WTC11 (cell line): ENCODE measurements around the gene USP11. TPM values are rescaled to one million over a fixed set of nuclear protein-coding genes. Genes with fewer than 3 reads are reported as not detected.

Source experiments
- ATAC-seq: fragments of 200-7000 bp; cut with Tn5 transposase; 2 replicates; pipeline ENCODE4 v1.10.0; 2021; ENCODE audit warnings: mild to moderate bottlenecking, moderate library complexity
- CTCF ChIA-PET: fragments of 300-600 bp; sonication (Branson Sonifier 250); formaldehyde crosslinking; loops from one replicate; lab custom pipeline; 2021; ENCODE audit warnings: antibody characterized with exemption; lab: Charles Lee
- POLR2A ChIA-PET: fragments of 350-600 bp; sonication (Branson Sonifier 250); formaldehyde crosslinking; loops from one replicate; lab custom pipeline; 2021; ENCODE audit warnings: antibody characterized with exemption; lab: Charles Lee
- DNase-seq: peaks from one replicate; pipeline ENCODE4 v3.0.0; 2021; ENCODE audit warnings: low spot score
- H3K27ac Mint-ChIP-seq: 2 replicates; pipeline ENCODE4 v1.8.0; 2021; ENCODE audit warnings: mixed read lengths
- H3K27me3 Mint-ChIP-seq: 2 replicates; pipeline ENCODE4 v1.8.0; 2021; ENCODE audit warnings: low read depth, mild to moderate bottlenecking, moderate library complexity, mixed read lengths
- H3K36me3 Mint-ChIP-seq: 2 replicates; pipeline ENCODE4 v1.8.0; 2021; ENCODE audit warnings: mixed read lengths
- H3K4me1 Mint-ChIP-seq: 2 replicates; pipeline ENCODE4 v1.8.0; 2022; ENCODE audit warnings: mixed read lengths
- H3K4me3 Mint-ChIP-seq: 2 replicates; pipeline ENCODE4 v1.8.0; 2021; ENCODE audit warnings: mild to moderate bottlenecking, moderate library complexity, mixed read lengths
- H3K9me3 Mint-ChIP-seq: 2 replicates; pipeline ENCODE4 v1.8.0; 2021; ENCODE audit warnings: mixed read lengths
- CBFB ChIP-seq: sonication (generic); formaldehyde crosslinking; IDR thresholded peaks from 2 replicates; pipeline ENCODE4 v1.8.1; 2022; ENCODE audit warnings: mild to moderate bottlenecking, low read depth, missing genetic modification reagents
- MXD4 ChIP-seq: fragments of 250-450 bp; sonication (Bioruptor Pico); IDR thresholded peaks from 2 replicates; pipeline ENCODE4 v1.8.0; 2021; ENCODE audit warnings: mild to moderate bottlenecking, moderate library complexity, borderline replicate concordance
- MYBL2 ChIP-seq: sonication (generic); formaldehyde crosslinking; IDR thresholded peaks from 2 replicates; pipeline ENCODE4 v1.8.1; 2023; ENCODE audit warnings: mild to moderate bottlenecking, moderate library complexity, missing genetic modification reagents
- NFATC4 ChIP-seq: fragments of 250-450 bp; sonication (Bioruptor Pico); IDR thresholded peaks from 2 replicates; pipeline ENCODE4 v1.9.0; 2021; ENCODE audit warnings: mild to moderate bottlenecking
- NR2C2 ChIP-seq: sonication (generic); formaldehyde crosslinking; IDR thresholded peaks from 2 replicates; pipeline ENCODE4 v1.8.0; 2022; ENCODE audit warnings: mild to moderate bottlenecking, missing genetic modification reagents
- SMAD3 ChIP-seq: sonication (generic); formaldehyde crosslinking; IDR thresholded peaks from 2 replicates; pipeline ENCODE4 v1.8.0; 2022; ENCODE audit warnings: missing genetic modification reagents, mild to moderate bottlenecking, borderline replicate concordance
- TCF7 ChIP-seq: sonication (generic); formaldehyde crosslinking; IDR thresholded peaks from 2 replicates; pipeline ENCODE4 v1.8.0; 2022; ENCODE audit warnings: mild to moderate bottlenecking, low read depth, missing genetic modification reagents, moderate library complexity
- ZNF219 ChIP-seq: sonication (generic); formaldehyde crosslinking; IDR thresholded peaks from 2 replicates; pipeline ENCODE4 v1.8.0; 2023; ENCODE audit warnings: missing genetic modification reagents, mild to moderate bottlenecking, borderline replicate concordance
- ZNF232 ChIP-seq: sonication (generic); formaldehyde crosslinking; IDR thresholded peaks from 2 replicates; pipeline ENCODE4 v1.8.0; 2022; ENCODE audit warnings: mild to moderate bottlenecking, missing genetic modification reagents
- ZNF416 ChIP-seq: fragments of 250-450 bp; sonication (Bioruptor Pico); IDR thresholded peaks from 2 replicates; pipeline ENCODE4 v1.9.0; 2021; ENCODE audit warnings: mild to moderate bottlenecking, inconsistent platforms
- ZNF423 ChIP-seq: fragments of 250-450 bp; sonication (Bioruptor Pico); IDR thresholded peaks from 2 replicates; pipeline ENCODE4 v2.1.2; 2022; ENCODE audit warnings: mild to moderate bottlenecking, moderate library complexity
- ZNF671 ChIP-seq: fragments of 250-450 bp; sonication (Bioruptor Pico); IDR thresholded peaks from 2 replicates; pipeline ENCODE4 v1.8.0; 2021; ENCODE audit warnings: mild to moderate bottlenecking
- total RNA-seq: library from RNA; stranded (reverse); gene quantifications from 3 replicates; pipeline ENCODE4 v1.2.3, GENCODE V29; 2021
- TF ChIP-seq, protein P1 (sequence below): sonication (generic); formaldehyde crosslinking; IDR thresholded peaks from 2 replicates; pipeline ENCODE4 v1.8.0; 2023; ENCODE audit warnings: missing genetic modification reagents, mild to moderate bottlenecking, borderline replicate concordance
- TF ChIP-seq, protein P2 (sequence below): fragments of 250-450 bp; sonication (Bioruptor Pico); conservative IDR thresholded peaks from 2 replicates; pipeline ENCODE4 v1.9.0; 2021; ENCODE audit warnings: mild to moderate bottlenecking
- TF ChIP-seq, protein P3 (sequence below): fragments of 250-450 bp; sonication (Bioruptor Pico); IDR thresholded peaks from 2 replicates; pipeline ENCODE4 v1.9.0; 2021; ENCODE audit warnings: moderate library complexity, mild to moderate bottlenecking, inconsistent platforms, borderline replicate concordance
- TF ChIP-seq, protein P4 (sequence below): fragments of 250-450 bp; sonication (Bioruptor Pico); IDR thresholded peaks from 2 replicates; pipeline ENCODE4 v1.9.0; 2021; ENCODE audit warnings: mild to moderate bottlenecking
- TF ChIP-seq, protein P5 (sequence below): sonication (generic); formaldehyde crosslinking; IDR thresholded peaks from 2 replicates; pipeline ENCODE4 v1.8.0; 2022; ENCODE audit warnings: mild to moderate bottlenecking, missing genetic modification reagents
- TF ChIP-seq, protein P6 (sequence below): sonication (generic); formaldehyde crosslinking; IDR thresholded peaks from 2 replicates; pipeline ENCODE4 v1.8.1; 2023; ENCODE audit warnings: mild to moderate bottlenecking, missing genetic modification reagents, borderline replicate concordance
- TF ChIP-seq, protein P7 (sequence below): sonication (generic); formaldehyde crosslinking; IDR thresholded peaks from 2 replicates; pipeline ENCODE4 v1.8.0; 2022; ENCODE audit warnings: mild to moderate bottlenecking, missing genetic modification reagents
- TF ChIP-seq, protein P8 (sequence below): fragments of 250-450 bp; sonication (Bioruptor Pico); IDR thresholded peaks from 2 replicates; pipeline ENCODE4 v1.8.0; 2021; ENCODE audit warnings: mild to moderate bottlenecking

The USP11 gene
- total RNA-seq, 1 experiment from 2014 or later, result 86.8 TPM

DNA sequence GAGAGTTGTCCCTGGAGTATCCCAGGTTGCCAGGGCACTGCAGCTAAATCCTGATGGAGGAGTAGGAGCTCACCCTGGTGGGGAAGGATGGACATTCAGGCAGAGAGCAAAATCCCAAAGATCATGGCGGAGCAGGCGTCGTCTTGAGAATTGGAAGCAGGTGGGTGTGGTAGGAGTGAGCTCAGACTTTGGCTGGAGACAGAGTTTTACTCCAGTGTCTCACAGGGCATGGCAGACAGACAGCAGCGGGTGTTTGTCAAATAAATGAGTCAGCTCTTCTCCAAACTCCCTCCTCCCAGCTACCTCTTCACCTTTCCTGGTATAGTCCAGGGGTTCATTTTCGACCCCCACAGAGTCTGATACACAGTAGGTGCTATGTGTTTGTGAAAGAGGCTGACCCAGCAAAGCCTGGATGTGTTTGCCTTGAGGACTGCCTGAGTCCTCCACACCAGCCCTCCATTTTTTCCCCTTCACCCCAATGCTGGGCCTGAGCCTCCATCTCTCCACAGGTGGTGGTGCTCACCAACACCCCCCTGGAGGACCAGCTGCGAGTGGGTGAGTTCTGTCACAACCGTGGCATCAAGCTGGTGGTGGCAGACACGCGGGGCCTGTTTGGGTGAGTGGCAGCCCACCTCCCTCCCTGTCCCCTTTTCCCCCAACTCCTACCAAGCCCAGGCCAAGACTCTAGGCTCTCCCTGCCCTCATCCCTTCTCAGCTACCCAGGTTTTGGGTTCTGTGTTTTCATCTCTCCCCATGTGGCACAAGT lies 32.2 kb upstream of the USP11 start (continued):
- TF ChIP-seq, protein P1, sequence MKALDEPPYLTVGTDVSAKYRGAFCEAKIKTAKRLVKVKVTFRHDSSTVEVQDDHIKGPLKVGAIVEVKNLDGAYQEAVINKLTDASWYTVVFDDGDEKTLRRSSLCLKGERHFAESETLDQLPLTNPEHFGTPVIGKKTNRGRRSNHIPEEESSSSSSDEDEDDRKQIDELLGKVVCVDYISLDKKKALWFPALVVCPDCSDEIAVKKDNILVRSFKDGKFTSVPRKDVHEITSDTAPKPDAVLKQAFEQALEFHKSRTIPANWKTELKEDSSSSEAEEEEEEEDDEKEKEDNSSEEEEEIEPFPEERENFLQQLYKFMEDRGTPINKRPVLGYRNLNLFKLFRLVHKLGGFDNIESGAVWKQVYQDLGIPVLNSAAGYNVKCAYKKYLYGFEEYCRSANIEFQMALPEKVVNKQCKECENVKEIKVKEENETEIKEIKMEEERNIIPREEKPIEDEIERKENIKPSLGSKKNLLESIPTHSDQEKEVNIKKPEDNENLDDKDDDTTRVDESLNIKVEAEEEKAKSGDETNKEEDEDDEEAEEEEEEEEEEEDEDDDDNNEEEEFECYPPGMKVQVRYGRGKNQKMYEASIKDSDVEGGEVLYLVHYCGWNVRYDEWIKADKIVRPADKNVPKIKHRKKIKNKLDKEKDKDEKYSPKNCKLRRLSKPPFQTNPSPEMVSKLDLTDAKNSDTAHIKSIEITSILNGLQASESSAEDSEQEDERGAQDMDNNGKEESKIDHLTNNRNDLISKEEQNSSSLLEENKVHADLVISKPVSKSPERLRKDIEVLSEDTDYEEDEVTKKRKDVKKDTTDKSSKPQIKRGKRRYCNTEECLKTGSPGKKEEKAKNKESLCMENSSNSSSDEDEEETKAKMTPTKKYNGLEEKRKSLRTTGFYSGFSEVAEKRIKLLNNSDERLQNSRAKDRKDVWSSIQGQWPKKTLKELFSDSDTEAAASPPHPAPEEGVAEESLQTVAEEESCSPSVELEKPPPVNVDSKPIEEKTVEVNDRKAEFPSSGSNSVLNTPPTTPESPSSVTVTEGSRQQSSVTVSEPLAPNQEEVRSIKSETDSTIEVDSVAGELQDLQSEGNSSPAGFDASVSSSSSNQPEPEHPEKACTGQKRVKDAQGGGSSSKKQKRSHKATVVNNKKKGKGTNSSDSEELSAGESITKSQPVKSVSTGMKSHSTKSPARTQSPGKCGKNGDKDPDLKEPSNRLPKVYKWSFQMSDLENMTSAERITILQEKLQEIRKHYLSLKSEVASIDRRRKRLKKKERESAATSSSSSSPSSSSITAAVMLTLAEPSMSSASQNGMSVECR (CRISPR knock-in tag), result no peak
- TF ChIP-seq, protein P2, sequence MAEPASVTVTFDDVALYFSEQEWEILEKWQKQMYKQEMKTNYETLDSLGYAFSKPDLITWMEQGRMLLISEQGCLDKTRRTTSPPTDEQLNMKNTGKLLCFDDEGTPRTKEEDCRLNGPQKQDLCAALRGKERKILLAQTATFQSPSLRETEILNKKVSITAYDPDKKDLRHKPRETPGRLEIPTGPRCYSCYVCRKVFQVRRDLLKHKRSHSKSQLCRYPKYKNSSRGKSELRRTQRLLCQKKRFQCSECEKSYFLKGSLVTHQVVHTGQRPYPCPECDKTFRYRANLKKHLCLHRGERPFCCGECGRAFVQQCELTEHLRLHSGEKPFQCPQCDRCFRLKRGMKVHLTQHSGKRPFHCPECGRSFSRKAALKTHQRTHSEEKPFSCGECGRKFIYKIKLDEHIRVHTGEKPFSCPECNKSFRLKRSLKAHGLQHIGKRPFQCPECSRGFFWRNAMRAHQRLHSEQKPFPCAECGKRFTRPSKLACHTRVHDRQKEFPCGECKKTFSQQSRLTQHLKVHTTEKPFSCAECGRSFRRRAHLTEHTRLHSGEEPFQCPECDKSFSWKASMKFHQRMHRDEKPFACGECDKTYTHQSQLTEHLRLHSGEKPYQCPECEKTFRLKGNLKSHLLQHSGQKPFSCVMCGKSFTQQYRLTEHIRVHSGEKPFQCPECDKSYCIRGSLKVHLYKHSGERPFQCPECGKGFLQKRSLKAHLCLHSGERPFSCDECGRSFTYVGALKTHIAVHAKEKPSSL (CRISPR knock-in tag), result no peak
- TF ChIP-seq, protein P3, sequence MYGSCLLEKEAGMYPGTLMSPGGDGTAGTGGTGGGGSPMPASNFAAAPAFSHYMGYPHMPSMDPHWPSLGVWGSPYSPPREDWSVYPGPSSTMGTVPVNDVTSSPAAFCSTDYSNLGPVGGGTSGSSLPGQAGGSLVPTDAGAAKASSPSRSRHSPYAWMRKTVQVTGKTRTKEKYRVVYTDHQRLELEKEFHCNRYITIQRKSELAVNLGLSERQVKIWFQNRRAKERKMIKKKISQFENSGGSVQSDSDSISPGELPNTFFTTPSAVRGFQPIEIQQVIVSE (CRISPR knock-in tag), result no peak
- TF ChIP-seq ZNF671 (CRISPR knock-in tag) (no peak), NFATC4 (no peak)

DNA sequence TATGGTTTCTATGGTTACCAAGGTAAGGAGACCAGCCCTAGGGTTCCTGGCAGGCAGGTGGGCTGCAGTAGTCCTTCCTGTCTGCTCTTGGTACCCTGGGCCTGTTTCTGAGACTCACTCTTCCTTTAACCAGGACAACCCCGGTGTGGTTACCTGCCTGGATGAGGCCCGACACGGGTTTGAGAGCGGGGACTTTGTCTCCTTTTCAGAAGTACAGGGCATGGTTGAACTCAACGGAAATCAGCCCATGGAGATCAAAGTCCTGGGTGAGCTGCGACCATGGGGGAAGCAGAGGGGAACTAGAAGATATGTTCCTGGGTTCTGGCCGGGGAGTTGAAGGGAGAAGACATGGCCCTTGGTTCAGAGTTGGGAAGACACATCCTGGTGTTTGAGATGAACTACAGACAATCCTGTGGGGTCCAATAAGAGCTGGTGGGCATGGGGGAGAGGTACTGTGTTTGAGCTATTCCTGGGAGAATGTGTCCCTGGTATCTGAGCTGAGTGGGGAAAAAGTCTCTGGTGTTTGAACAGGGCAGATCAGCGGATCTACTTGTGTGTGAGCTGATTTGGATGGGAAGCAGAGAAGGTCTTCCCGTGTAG lies 31.4 kb upstream of the USP11 start:
- H3K36me3 Mint-ChIP-seq, result peaks cover 66% of the 10 kb centered on the region
- CTCF ChIA-PET, result no interaction called here
- POLR2A ChIA-PET, result no interaction called here
- DNase-seq, result no peak
- no peaks in the 10 kb centered on the region for H3K9me3 Mint-ChIP-seq
- no peak overlapping the region for H3K4me3 Mint-ChIP-seq
- H3K4me1 Mint-ChIP-seq, result peaks cover 25% of the 10 kb centered on the region
- TF ChIP-seq ZNF416 (no peak), SMAD3 (no peak), ZNF423 (CRISPR knock-in tag) (no peak), ZNF219 (CRISPR knock-in tag) (no peak), TCF7 (CRISPR knock-in tag) (no peak), MXD4 (CRISPR knock-in tag) (no peak), MYBL2 (CRISPR knock-in tag) (no peak), NR2C2 (CRISPR knock-in tag) (no peak), ZNF232 (CRISPR knock-in tag) (no peak), CBFB (CRISPR knock-in tag) (no peak)
- TF ChIP-seq, protein P4, sequence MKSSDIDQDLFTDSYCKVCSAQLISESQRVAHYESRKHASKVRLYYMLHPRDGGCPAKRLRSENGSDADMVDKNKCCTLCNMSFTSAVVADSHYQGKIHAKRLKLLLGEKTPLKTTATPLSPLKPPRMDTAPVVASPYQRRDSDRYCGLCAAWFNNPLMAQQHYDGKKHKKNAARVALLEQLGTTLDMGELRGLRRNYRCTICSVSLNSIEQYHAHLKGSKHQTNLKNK (CRISPR knock-in tag), result no peak
- TF ChIP-seq, protein P5, sequence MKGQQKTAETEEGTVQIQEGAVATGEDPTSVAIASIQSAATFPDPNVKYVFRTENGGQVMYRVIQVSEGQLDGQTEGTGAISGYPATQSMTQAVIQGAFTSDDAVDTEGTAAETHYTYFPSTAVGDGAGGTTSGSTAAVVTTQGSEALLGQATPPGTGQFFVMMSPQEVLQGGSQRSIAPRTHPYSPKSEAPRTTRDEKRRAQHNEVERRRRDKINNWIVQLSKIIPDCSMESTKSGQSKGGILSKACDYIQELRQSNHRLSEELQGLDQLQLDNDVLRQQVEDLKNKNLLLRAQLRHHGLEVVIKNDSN (CRISPR knock-in tag), result no peak
- TF ChIP-seq, protein P6, sequence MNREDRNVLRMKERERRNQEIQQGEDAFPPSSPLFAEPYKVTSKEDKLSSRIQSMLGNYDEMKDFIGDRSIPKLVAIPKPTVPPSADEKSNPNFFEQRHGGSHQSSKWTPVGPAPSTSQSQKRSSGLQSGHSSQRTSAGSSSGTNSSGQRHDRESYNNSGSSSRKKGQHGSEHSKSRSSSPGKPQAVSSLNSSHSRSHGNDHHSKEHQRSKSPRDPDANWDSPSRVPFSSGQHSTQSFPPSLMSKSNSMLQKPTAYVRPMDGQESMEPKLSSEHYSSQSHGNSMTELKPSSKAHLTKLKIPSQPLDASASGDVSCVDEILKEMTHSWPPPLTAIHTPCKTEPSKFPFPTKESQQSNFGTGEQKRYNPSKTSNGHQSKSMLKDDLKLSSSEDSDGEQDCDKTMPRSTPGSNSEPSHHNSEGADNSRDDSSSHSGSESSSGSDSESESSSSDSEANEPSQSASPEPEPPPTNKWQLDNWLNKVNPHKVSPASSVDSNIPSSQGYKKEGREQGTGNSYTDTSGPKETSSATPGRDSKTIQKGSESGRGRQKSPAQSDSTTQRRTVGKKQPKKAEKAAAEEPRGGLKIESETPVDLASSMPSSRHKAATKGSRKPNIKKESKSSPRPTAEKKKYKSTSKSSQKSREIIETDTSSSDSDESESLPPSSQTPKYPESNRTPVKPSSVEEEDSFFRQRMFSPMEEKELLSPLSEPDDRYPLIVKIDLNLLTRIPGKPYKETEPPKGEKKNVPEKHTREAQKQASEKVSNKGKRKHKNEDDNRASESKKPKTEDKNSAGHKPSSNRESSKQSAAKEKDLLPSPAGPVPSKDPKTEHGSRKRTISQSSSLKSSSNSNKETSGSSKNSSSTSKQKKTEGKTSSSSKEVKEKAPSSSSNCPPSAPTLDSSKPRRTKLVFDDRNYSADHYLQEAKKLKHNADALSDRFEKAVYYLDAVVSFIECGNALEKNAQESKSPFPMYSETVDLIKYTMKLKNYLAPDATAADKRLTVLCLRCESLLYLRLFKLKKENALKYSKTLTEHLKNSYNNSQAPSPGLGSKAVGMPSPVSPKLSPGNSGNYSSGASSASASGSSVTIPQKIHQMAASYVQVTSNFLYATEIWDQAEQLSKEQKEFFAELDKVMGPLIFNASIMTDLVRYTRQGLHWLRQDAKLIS (CRISPR knock-in tag), result no peak
- TF ChIP-seq, protein P7, sequence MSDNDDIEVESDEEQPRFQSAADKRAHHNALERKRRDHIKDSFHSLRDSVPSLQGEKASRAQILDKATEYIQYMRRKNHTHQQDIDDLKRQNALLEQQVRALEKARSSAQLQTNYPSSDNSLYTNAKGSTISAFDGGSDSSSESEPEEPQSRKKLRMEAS (CRISPR knock-in tag), result no peak
- TF ChIP-seq, protein P8, sequence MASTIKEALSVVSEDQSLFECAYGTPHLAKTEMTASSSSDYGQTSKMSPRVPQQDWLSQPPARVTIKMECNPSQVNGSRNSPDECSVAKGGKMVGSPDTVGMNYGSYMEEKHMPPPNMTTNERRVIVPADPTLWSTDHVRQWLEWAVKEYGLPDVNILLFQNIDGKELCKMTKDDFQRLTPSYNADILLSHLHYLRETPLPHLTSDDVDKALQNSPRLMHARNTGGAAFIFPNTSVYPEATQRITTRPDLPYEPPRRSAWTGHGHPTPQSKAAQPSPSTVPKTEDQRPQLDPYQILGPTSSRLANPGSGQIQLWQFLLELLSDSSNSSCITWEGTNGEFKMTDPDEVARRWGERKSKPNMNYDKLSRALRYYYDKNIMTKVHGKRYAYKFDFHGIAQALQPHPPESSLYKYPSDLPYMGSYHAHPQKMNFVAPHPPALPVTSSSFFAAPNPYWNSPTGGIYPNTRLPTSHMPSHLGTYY, result no peak
- TF ChIP-seq, all 79 proteins: peak for 0
- Mint-ChIP-seq H3K27ac (no peak overlapping the region), H3K27me3 (no peaks in the 10 kb centered on the region)
- no peak for ATAC-seq
